ENCODE measurements around the gene SLC13A3.

- TF ChIP-seq CTCF (IDR thresholded peaks at IDR 0.05; ENCODE audit: low read length), result no peak
- no peak for TF ChIP-seq EZH2 (IDR thresholded peaks at IDR 0.05; ENCODE audit: borderline replicate concordance, low read length)
These were observed 20.7 kb upstream of the SLC13A3 start for GRCh38 chr20:46671866-46672542.

All from OCI-LY1 (cell line).